GM12878 (cell line): ENCODE data around the gene SELENOS. TPM values are rescaled to one million over a fixed set of nuclear protein-coding genes. Genes with fewer than 3 reads are reported as not detected.

Experiments used
- ATAC-seq: fragments of 200-7000 bp; cut with Tn5 transposase; 3 replicates; pipeline ENCODE4 v1.9.1; 2020; ENCODE audit warnings: mild to moderate bottlenecking, moderate library complexity
- BruUV-seq: library from RNA; stranded (reverse); fragments of 400-500 nt; replicated peaks from 2 replicates; lab custom pipeline; 2021; lab: Mats Ljungman, UMichigan
- CTCF ChIA-PET: fragments of 300-600 bp; sonication (Branson Sonifier 250); formaldehyde crosslinking; extraction: SDS; loops from one replicate; lab custom pipeline; 2021; ENCODE audit warnings: inconsistent platforms; lab: Yijun Ruan, JAX
- POLR2A ChIA-PET: fragments of 350-600 bp; formaldehyde crosslinking; extraction: SDS; loops from one replicate; lab custom pipeline; 2021; ENCODE audit warnings: inconsistent platforms; lab: Charles Lee
- RAD21 ChIA-PET: fragments of 300-600 bp; sonication (Branson Sonifier 250); formaldehyde crosslinking; loops from one replicate; lab custom pipeline; 2023; ENCODE audit warnings: antibody characterized with exemption; ENCODE audit not compliant: unreplicated experiment; lab: Charles Lee
- SMC1A ChIA-PET: fragments of 300-600 bp; sonication (Branson Sonifier 250); formaldehyde crosslinking; loops from one replicate; lab custom pipeline; 2023; ENCODE audit not compliant: unreplicated experiment, uncharacterized antibody; lab: Charles Lee
- DNase-seq: peaks from one replicate; pipeline ENCODE4 v3.0.0-alpha.2; 2011; ENCODE audit warnings: low read depth, low spot score
- FAIRE-seq: peaks from 3 replicates; lab custom pipeline; 2011; peaks lifted over from hg19 to GRCh38; lab: Jason Lieb, UNC
- H2AFZ ChIP-seq: 2 replicates; pipeline ENCODE4 v1.6.0; 2011; ENCODE audit warnings: low read depth, low read length, control low read depth; ENCODE audit not compliant: control insufficient read depth
- H3K27ac ChIP-seq: 2 replicates; pipeline ENCODE4 v1.5.1; 2011; ENCODE audit warnings: control low read depth; ENCODE audit not compliant: control insufficient read depth, insufficient read depth
- H3K27me3 ChIP-seq, 2 experiments: replicated peaks in 1 of 2; 2 replicates each; pipeline versions ENCODE4 v1.6.0 to v1.6.1; 2011; ENCODE audit warnings: low read length in 1 of 2; ENCODE audit not compliant: control insufficient read depth in 2 of 2, insufficient read depth in 2 of 2
- H3K36me3 ChIP-seq, 2 experiments: 2 replicates each; pipeline ENCODE4 v1.5.1; 2011; ENCODE audit warnings: low read length in 1 of 2; ENCODE audit not compliant: control insufficient read depth in 2 of 2, insufficient read depth in 2 of 2
- H3K4me1 ChIP-seq: 2 replicates; pipeline ENCODE4 v1.6.1; 2011; ENCODE audit warnings: mild to moderate bottlenecking, low read length, moderate library complexity, mixed read lengths; ENCODE audit not compliant: control insufficient read depth, insufficient read depth
- H3K4me2 ChIP-seq: 2 replicates; pipeline ENCODE4 v1.6.0; 2011; ENCODE audit warnings: control low read depth; ENCODE audit not compliant: control insufficient read depth, insufficient read depth
- H3K4me3 ChIP-seq: fragments of 200-600 bp; sonication (generic); 2 replicates; pipeline ENCODE4 v1.5.1; 2016
- H3K79me2 ChIP-seq: 2 replicates; pipeline ENCODE4 v1.6.0; 2011; ENCODE audit warnings: low read length; ENCODE audit not compliant: control insufficient read depth, insufficient read depth
- H3K9ac ChIP-seq: 2 replicates; pipeline ENCODE4 v1.8.0; 2011; ENCODE audit warnings: low read length, control low read depth, mixed read lengths; ENCODE audit not compliant: control insufficient read depth, insufficient read depth
- H3K9me3 ChIP-seq: replicated peaks from 3 replicates; pipeline ENCODE4 v1.5.1; 2011; ENCODE audit warnings: mild to moderate bottlenecking, low read length; ENCODE audit not compliant: control insufficient read depth, insufficient read depth
- H4K20me1 ChIP-seq: 2 replicates; pipeline ENCODE4 v1.6.0; 2011; ENCODE audit not compliant: control insufficient read depth, insufficient read depth
- CTCF ChIP-seq, 3 experiments: IDR thresholded peaks in 2 of 3; conservative IDR thresholded peaks in 1 of 3; 2 replicates each; pipeline ENCODE4 v1.5.1; 2011; ENCODE audit warnings: low read depth in 3 of 3, low read length in 3 of 3, mild to moderate bottlenecking in 3 of 3, control low read depth in 2 of 3, moderate library complexity in 2 of 3, inconsistent platforms in 1 of 3, mixed read lengths in 1 of 3; ENCODE audit not compliant: control insufficient read depth in 2 of 3, insufficient read depth in 1 of 3; ENCODE audit errors: extremely low read depth in 1 of 3
- EGR1 ChIP-seq, 2 experiments: IDR thresholded peaks; 1 replicate in 1 of 2; 2 replicates in 1 of 2; pipeline ENCODE4 v1.6.1; 2011 to 2012; ENCODE audit warnings: low read depth in 2 of 2, low read length in 2 of 2, borderline replicate concordance in 1 of 2, mild to moderate bottlenecking in 1 of 2, moderate library complexity in 1 of 2
- ETV6 ChIP-seq, 2 experiments: fragments of 450-650 bp in 1 of 2; IDR thresholded peaks in 1 of 2; conservative IDR thresholded peaks in 1 of 2; 2 replicates each; pipeline ENCODE4 v1.6.1; 2014; ENCODE audit warnings: antibody characterized with exemption in 1 of 2, borderline replicate concordance in 1 of 2, low read depth in 1 of 2, mild to moderate bottlenecking in 1 of 2, moderate library complexity in 1 of 2
- GATAD2B ChIP-seq: fragments of 450-650 bp; conservative IDR thresholded peaks from 2 replicates; pipeline ENCODE4 v1.6.1; 2017; ENCODE audit warnings: low read depth, mild to moderate bottlenecking, moderate library complexity
- IKZF1 ChIP-seq: fragments of 450-650 bp; conservative IDR thresholded peaks from 2 replicates; pipeline ENCODE4 v1.6.1; 2017; ENCODE audit warnings: antibody characterized with exemption, mild to moderate bottlenecking
- IRF4 ChIP-seq: IDR thresholded peaks from 2 replicates; pipeline ENCODE4 v1.6.1; 2011; ENCODE audit warnings: low read depth, low read length
- NFIC ChIP-seq: IDR thresholded peaks from 2 replicates; pipeline ENCODE4 v1.6.1; 2012; ENCODE audit warnings: low read depth, mild to moderate bottlenecking, inconsistent platforms, low read length, moderate library complexity
- SMARCA5 ChIP-seq: fragments of 450-650 bp; IDR thresholded peaks from 2 replicates; pipeline ENCODE4 v1.6.1; 2017; ENCODE audit warnings: mild to moderate bottlenecking
- SUPT20H ChIP-seq: IDR thresholded peaks from 2 replicates; pipeline ENCODE4 v1.6.1; 2011; ENCODE audit warnings: low read depth, mild to moderate bottlenecking, low read length, moderate library complexity, borderline replicate concordance; ENCODE audit not compliant: control insufficient read depth
- ZBTB4 ChIP-seq: fragments of 450-650 bp; formaldehyde crosslinking; IDR thresholded peaks from 2 replicates; pipeline ENCODE4 v1.4.0; 2022; ENCODE audit warnings: mild to moderate bottlenecking, moderate library complexity
- ZNF274 ChIP-seq: IDR thresholded peaks from one replicate; pipeline ENCODE4 v1.8.0; 2011; ENCODE audit not compliant: insufficient read length, insufficient read depth
- ZSCAN29 ChIP-seq: fragments of 450-650 bp; IDR thresholded peaks from 2 replicates; pipeline ENCODE4 v1.6.1; 2017; ENCODE audit warnings: mild to moderate bottlenecking, moderate library complexity
- WGBS: methylation state at CpG from one replicate; pipeline ENCODE4 v1.1.6; 2016; ENCODE audit warnings: low lambda C conversion rate; ENCODE audit not compliant: insufficient replicate concordance, insufficient coverage; ENCODE audit errors: missing lambda C conversion rate; 5-methylcytosine and 5-hydroxymethylcytosine counted together
- in situ Hi-C: fragments of 300-500 bp; cut with MboI; formaldehyde crosslinking; loops from 9 replicates; pipeline ENCODE4 v1.14.3; 2018; ENCODE audit warnings: mixed read lengths
- intact Hi-C: fragments of 100-400 bp; cut with micrococcal nuclease; formaldehyde crosslinking; loops from one replicate; pipeline ENCODE4 v1.14.2; 2022; ENCODE audit not compliant: unreplicated experiment
- polyA plus RNA-seq, 11 experiments: library from polyadenylated mRNA; depleted of rRNA in 4 of 11; unstranded in 6 of 11; stranded (reverse) in 5 of 11; fragments of >200 nt; fragmentation: Nextera tagmentation in 4 of 11; fragmentation: Illumina TruSeq in 1 of 11; extraction: Ambion mirVana in 4 of 11; extraction: Trizol in 1 of 11; gene quantifications; 1 replicate in 1 of 11; 2 replicates in 10 of 11; pipeline versions ENCODE4 v1.2.1 to v1.2.3, GENCODE V29; 2011 to 2016; ENCODE audit warnings: inconsistent platforms in 2 of 11, missing spikeins in 2 of 11, low read depth in 1 of 11
- total RNA-seq, 4 experiments: library from RNA; depleted of rRNA in 3 of 4; stranded (reverse); fragments of >200 nt in 3 of 4; fragmentation: Illumina TruSeq in 1 of 4; extraction: Trizol in 1 of 4; gene quantifications; 2 replicates each; pipeline versions ENCODE4 v1.2.1 to v1.2.3, GENCODE V29; 2013 to 2021

Gene SELENOS
- total and polyA plus RNA-seq, 10 of the 15 experiments (the other 5 are each of a cell fraction or from before 2014, with no cell fraction given) = 25.8 to 90.1 (median 37.3) TPM

GRCh38 chr15:101250873-101251829, 26.1 kb downstream of the SELENOS start:
- Histone ChIP-seq H3K36me3 (no peaks in the 10 kb centered on the region), H3K4me3 (peak overlapping the region; percentile 91), H3K27me3 (no peaks in the 10 kb centered on the region), H3K27ac (peak overlapping the region; percentile 43), H3K9me3 (no peaks in the 10 kb centered on the region), H3K4me2 (peak overlapping the region; percentile 86), H3K4me1 (peaks cover 3% of the 10 kb centered on the region), H3K79me2 (peaks cover 47% of the 10 kb centered on the region), H4K20me1 (no peaks in the 10 kb centered on the region), H2AFZ (peak overlapping the region; percentile 77), H3K9ac (peak overlapping the region; percentile 69)
- under 1% methylated on average over 64 of the region's 150 CpGs for WGBS
- intact Hi-C loops (loop anchor here (2.0 kb wide), 2 partner anchors 62 to 124 kb away; no protein-coding TSS in a partner anchor), in situ Hi-C loops (no loop called here)
- FAIRE-seq (no peak), ATAC-seq (peak; percentile 44), DNase-seq (no peak)
- ChIA-PET POLR2A (interaction anchor here (0.7 to 1.7 kb wide), 11 partner anchors 8 to 626 kb away, joined by 3 to 10 read pairs (median 5); partner anchors contain the start of gene SNRPA1), RAD21 (interaction anchor here (0.8 to 2.4 kb wide), 25 partner anchors 7 to 328 kb away, joined by 3 to 19 read pairs (median 4); no protein-coding TSS in a partner anchor), CTCF (interaction anchor here (0.8 to 2.2 kb wide), 14 partner anchors 9 to 235 kb away, joined by 3 to 14 read pairs (median 4); no protein-coding TSS in a partner anchor), SMC1A (interaction anchor here (1.1 to 3.2 kb wide), 7 partner anchors 9 to 163 kb away, joined by 3 to 23 read pairs (median 6); no protein-coding TSS in a partner anchor)
- no TSS peak for BruUV-seq
- TF ChIP-seq ZNF274 (no peak), EGR1 (IDR thresholded peaks at IDR 0.05; ENCODE audit: borderline replicate concordance in 1 of 2, low read depth in 2 of 2, low read length in 2 of 2) (peak in 1 of 2 experiments; percentile 70; a peak in 2 of 3 replicates), GATAD2B (peak; percentile 23; the same call in 1 of the 2 replicates), NFIC (no peak), SUPT20H (no peak), IKZF1 (peak; percentile 9; the same call in 1 of the 2 replicates), ETV6 (conservative IDR thresholded peaks at IDR 0.05 in 1 of 2, IDR thresholded peaks at IDR 0.05 in 1 of 2; ENCODE audit: borderline replicate concordance in 1 of 2, low read depth in 1 of 2) (no peak), SMARCA5 (peak; percentile 13; the same call in 1 of the 2 replicates), IRF4 (no peak), ZBTB4 (CRISPR knock-in tag) (no peak), CTCF (IDR thresholded peaks at IDR 0.05 in 2 of 3, conservative IDR thresholded peaks at IDR 0.05 in 1 of 3; ENCODE audit: control insufficient read depth in 2 of 3, extremely low read depth in 1 of 3, insufficient read depth in 1 of 3, low read depth in 3 of 3, low read length in 3 of 3) (no peak), ZSCAN29 (0 out of 2 replicates have a peak, but pooled peaks have one; percentile 52)
